Putamen (tissue), 1 donor: ENCODE measurements around the gene GPR68.
"Not testable (repeated sequence)": the region's sequence is repeated elsewhere in the genome, so short reads cannot be mapped to it uniquely, and the experiment has no call there.

Experiments
- DNase-seq: peaks from one replicate; pipeline ENCODE4 v3.0.0-alpha.2; 2016; ENCODE audit warnings: low spot score

Gene GPR68

DNA sequence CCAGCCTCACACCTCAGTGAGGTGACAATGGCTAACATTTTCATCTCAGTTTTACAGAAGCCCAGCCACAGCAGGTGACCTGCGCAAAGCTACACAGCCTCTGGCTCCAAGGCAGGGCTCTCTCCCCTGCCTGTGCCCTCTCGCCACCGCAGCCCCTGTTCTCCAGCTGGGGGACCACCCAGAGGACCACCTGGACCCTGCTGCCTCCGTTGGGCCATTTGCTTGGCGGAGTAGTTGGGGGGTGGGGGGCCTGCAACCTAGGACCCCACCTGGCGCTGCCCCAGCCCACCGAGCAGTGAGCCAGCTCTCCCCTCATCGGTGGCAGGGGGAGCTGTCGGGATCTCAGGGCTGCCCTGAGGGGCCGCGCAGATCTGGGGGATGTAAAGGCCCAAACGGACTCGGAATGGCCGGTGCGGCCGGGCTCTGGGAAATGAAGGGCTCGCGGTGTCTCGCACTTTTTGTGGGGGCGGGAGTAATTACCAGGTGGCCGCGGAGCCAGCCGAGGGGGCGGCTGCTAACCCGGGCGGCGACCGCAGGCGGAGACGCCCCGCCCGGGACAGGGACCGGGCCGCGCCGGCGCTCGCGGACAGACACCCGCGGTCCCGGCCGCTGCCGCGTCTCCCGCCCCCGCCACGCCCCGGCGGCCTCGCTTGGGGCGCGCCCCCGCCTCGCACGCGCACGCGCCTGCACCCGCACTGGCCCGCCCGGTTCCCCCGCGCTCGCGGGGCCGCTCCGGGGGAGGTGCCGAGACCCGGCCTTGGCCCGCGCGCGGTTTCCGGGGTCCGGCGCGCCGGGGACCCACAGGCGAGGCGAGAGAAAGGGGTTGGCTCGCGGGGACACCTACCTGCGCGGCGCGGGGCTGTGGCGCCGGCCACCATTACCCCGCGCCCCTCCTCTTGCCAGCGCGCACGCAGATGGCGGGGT is 8.6 kb upstream of the GPR68 start:
- no peak for DNase-seq

DNA sequence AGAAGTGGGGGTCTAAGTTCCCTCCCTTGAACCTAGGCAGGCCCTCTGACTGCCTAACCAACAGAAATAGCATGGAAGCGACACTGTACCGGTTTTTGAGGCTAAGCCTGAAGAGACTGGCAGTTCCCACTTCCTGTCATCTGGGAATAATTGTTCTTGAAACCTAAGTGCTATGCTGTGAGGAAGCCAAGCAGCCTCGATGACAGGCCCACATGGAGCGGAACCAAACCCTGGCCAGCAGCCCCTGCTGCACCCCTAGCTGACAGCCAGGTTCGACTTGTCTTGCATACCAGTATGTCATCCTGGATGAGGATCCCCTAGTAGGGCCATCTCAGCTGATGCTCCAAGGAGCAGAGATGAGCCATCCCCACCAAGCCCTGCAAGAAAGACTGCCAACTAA is 6.4 kb upstream of the GPR68 start:
- no peak for DNase-seq

DNA sequence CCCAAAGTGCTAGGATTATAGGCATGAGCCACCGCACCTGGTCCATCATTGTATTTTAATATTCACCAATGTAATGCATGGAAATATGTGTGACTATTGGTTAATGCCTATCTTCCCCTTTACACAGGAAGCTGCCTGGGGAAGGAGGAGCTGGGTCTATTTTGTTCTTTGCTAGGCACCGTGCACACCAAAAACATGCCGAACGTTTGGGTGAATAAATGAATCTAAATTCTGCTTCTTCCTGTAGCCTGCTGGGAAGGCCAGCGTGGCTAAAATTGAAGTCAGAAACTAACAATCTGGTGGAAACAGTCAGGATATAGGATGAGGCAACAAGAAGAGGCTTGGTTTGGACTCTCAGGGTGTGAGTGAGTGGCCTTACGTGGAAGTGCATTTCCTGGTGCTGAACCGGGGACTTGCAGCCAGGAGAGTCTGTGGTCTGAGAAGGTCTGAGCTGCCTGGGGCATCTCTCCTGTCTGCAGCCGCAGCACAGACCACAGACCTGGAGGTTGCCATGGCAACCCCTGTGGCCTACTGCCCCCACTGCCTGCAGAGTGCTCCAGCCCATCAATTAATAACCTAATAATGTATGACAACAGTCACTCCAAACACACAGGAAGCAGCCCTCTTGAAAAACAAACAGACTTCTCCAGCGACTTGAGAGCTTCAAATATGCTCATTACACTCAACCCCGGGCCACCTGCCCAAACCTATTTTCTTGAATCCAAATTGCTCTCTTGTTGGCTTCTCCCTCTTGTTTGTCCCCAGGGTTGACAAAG is 5.5 kb upstream of the GPR68 start:
- no peak for DNase-seq

DNA sequence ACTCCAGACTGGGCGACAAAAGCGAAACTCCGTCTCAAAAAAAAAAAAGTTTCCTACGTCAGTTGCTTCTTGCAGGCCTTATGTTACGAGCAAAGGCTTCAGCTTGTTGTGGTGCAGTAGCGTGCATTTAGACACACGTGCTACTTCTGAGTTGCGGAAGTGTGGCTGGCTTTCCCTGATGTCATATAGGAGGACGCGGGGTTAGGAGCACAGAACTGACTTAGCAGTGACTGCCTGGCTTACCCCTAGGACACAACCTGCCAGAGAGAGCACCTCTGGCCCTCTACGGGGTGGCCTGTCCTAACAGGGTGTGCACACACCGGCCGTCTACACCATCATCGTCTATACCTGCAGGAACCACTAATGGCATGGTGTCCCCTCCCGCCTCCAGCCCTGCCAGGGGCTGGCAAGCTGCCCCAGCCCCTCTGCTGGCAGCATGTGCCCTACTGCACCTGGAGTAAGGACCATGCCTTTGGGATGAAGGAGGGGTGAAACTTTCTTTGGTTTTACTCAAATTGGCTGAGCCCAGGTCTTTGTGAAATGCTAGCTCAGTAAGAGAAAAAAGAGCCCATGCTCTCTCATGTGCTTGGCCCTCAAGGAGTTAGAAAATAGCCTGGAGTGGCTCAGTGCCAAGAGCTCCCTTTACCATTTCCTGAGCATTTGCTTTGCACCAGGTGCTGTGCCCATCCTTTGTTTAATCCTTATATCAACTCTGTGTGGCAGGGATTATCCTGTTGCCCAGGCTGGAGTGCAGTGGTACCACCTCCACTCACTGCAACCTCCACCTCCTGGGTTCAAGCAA is 1.7 kb upstream of the GPR68 start:
- no peak for DNase-seq

DNA sequence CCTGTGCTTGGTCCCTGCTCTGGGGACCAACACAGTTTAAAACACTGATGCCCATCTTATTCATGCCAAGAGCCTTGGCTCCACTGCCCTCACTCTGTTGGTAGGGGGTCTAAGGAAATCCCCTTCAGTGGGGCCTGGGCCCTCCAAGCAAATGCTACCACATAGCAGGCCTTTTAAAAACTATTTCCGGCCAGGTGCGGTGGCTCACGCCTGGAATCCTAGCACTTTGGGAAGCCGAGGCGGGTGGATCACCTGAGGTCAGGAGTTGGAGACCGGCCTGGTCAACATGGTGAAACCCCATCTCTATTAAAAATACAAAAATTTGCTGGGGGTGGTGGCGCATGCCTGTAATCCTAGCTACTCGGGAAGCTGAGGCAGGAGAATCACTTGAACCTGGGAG is 1.1 kb upstream of the GPR68 start:
- DNase-seq, result not testable (repeated sequence)

- no peak for DNase-seq
Measured at GRCh38 chr14:91245029-91245428, 525 bp upstream of the GPR68 start.

DNA sequence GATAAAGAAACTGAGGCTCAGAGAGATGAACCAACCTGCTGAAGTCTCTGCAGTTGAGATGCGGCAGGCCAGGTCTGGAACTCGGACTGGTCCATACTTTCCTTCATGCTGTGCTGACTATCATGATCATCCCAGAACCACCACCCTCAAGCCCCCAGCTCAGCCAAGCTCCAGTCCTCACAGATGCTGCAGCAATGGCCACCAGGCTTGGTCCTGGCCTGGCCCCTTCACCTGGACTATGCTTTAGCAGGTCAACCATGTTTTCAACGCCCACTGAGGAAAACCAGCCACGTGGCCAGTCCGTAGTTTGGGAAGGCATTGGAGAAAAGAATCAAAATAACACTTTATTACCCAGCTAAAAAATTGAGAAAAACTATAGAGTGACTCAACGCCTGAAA is 1.4 kb downstream of the GPR68 start:
- DNase-seq, result no peak

- DNase-seq, result no peak
Measured at GRCh38 chr14:91242635-91243034, 1.9 kb downstream of the GPR68 start.

DNA sequence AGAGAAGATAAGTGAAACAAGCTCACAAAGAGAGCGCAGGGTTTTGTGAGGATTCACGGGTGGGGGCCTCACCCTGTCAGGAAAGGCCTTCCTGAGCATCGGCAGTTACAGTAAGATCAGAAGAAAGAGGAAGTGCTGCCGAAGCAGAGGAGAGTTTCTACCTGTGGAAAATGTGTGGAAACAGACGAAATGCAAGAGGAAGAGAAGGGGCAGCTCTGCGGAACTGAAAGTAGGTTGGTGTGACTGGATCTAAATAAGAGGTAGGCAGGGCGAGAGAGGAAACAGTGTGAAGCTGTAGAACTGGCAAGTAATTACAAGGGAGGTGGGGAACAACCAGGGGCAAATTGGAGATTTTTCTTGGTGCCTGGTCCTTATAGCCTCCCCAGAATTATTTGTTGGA is 2.6 kb downstream of the GPR68 start:
- no peak for DNase-seq

DNA sequence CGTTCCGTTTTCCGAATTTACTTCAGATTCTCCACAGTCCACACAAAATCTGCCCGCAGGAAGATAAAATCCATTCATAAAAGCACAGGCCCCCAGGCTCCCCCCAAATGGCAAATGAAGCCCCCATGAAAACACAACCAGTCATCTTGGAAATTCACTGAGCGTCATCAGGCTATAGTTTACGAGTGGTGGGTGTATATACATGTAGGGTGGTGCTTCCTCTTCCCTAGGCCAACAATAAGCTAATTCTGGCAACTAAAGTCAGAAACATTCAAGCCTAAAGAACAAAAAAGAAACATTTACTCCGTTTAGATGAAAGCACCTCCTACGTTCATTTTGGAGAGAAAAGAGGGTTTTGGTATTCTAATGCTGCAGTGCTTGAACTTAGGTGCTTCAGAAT is 5.8 kb downstream of the GPR68 start:
- DNase-seq, result peak; percentile 29

- no peak for DNase-seq
Measured at GRCh38 chr14:91238085-91238484, 6.4 kb downstream of the GPR68 start.

- DNase-seq, result no peak
Measured at GRCh38 chr14:91237219-91237618, 7.3 kb downstream of the GPR68 start.

DNA sequence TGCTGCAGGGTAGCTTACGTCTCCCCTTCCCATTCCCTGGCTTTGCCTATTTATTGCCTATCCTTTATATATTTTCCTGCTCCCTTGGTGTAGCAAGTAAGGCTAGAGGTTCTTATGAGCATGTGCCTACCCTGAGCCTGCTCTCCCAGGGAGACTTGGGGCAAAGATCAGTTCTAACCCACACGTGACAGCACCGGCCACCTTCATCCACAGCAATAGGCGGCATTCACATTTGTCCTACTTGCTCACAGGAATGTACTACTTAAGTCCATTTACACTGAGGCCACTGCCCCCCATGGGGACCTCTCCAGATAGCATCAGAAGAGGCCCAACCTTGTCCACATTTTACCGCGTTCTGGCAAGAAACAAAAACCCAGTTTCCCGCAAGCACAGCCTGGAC is 8.7 kb downstream of the GPR68 start:
- no peak for DNase-seq

GRCh38 chr14:91234791-91235114 is 9.8 kb downstream of the GPR68 start:
- DNase-seq, result no peak

DNA sequence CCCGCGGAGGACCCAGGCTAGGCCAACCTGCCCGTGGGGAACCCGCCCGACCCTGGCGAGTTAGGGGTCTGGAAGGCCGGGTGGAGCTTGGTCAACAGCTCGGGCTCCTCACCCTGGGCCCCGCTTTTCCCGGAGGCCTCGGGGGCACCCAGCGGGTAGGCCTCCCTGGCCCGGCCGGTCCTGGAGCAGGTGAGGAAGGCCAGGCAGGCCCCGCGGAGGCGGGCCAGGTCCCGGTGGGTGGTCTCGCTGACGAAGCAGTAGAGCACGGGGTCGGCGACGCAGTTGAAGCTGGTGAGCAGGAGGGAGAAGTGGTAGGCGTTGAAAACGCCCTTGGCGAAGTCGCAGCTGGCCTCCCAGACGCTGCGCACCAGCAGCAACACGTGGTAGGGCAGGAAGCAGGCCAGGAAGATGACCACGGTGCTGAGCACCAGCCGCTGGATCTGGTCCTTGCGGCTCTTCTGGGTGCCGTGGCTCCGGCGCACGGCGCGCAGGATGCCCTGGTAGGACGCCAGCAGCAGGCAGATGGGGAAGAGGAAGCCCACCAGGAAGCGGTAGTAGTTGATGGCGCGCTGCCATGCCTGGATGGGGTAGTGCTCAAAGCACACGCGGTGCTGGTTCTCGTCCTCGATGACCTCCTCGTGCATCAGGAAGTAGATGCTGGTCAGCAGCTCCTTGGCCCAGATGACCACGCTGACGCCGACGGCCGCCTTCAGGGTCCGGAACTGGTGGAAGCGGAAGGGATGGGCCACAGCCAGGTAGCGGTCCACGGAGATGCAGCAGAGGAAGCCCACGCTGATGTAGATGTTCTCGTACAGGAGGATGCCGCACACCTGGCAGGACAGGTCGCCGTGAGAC is 10.3 kb downstream of the GPR68 start:
- DNase-seq, result no peak

GRCh38 chr14:91232603-91233002 is 11.9 kb downstream of the GPR68 start:
- no peak for DNase-seq

GRCh38 chr14:91232052-91232451 is 12.5 kb downstream of the GPR68 start:
- DNase-seq, result no peak

GRCh38 chr14:91231446-91231845 is 13.1 kb downstream of the GPR68 start:
- no peak for DNase-seq

DNA sequence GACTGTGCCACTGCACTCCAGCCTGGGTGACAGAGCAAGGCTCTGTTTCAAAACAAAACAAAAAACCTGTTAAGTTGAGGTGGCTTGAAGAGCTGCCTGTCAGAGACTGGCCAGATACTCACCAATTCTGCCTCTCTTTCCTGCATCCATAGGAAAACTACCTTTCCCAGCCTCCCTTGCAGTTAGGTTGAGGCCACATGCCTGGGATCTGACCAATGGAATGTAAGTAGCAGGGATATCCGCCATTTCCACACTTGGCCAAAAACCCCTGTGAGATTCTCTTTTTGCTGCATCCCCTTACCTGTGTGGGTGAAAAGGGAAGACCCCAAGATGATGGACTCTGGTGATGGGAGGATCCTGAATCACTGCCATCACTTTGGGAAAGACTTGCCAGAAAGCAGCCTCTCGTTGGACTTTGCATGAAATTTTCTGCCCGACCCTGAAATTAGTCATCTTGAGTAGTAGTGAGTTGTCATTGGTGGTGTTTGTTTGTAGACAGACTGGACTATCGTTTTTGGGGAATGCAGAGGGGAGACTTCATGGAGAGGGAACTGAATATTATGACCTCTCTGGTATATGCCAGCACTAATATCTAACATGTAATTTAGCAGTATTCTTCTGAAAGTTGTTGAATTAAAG is 14.0 kb downstream of the GPR68 start:
- DNase-seq, result no peak

DNA sequence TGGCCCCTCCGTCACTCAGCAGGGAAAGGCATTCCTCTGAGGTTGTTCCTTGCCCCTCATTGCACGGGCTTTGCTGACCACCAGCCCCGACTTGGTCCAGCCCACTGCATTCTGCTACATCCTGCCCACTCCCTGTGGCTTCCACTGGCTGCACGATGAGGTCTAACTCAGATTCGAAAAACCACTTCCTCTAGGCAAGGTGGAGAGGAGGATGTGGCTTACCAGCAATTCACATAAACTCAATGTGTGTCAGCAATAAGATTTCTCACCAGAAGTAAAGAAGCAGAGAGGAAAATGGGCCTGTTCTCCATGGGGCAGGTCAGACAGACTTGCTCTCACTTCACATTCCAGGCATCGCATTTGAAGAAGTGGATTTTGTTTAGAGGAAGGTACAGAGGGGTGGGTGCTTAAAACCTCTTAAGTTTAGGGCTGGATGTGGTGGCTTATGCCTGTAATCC is 14.7 kb downstream of the GPR68 start:
- DNase-seq, result no peak

DNA sequence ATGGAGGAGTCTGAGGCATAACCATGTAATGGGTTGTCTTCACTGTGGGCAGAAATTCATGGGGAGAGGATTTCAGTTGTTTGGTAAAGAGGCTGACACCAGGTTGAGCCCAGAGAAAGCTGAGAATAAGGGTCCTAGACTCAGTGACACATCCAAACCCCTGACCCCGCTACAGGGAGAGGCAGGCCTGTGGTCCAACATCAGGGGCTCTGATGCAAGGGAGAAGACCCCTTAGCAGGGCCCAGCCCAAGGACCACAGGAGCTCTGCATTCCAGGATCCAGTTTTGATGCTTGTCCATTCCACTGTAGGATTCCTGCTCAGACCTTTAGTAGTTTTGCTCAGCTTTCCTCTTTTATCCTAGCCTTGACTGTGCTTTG is 15.5 kb downstream of the GPR68 start:
- DNase-seq, result no peak
